Endothelial cell of hepatic sinusoid (primary cell): ENCODE results near the gene HNRNPK.

Source experiments
- in situ Hi-C: cut with HindIII; loops from 2 replicates; pipeline ENCODE4 v1.10.0; 2017; ENCODE audit warnings: low sequenced_read_pairs

Gene HNRNPK

GRCh38 chr9:83936523-83936922 is 43.5 kb downstream of the HNRNPK start:
- in situ Hi-C loops, result loop anchor here (25.0 kb wide), 2 partner anchors 226 to 326 kb away; no protein-coding TSS in a partner anchor

- in situ Hi-C loops, result loop anchor here (25.0 kb wide), 2 partner anchors 227 to 327 kb away; no protein-coding TSS in a partner anchor
Observed at GRCh38 chr9:83935276-83935935, 44.6 kb downstream of the HNRNPK start.

GRCh38 chr9:83934569-83935275 is 45.3 kb downstream of the HNRNPK start:
- in situ Hi-C loops, result loop anchor here (25.0 kb wide), 2 partner anchors 228 to 328 kb away; no protein-coding TSS in a partner anchor

GRCh38 chr9:83933790-83934189 is 46.2 kb downstream of the HNRNPK start:
- in situ Hi-C loops, result loop anchor here (25.0 kb wide), 2 partner anchors 229 to 329 kb away; no protein-coding TSS in a partner anchor

GRCh38 chr9:83932851-83933250 is 47.2 kb downstream of the HNRNPK start:
- in situ Hi-C loops, result loop anchor here (25.0 kb wide), 2 partner anchors 229 to 329 kb away; no protein-coding TSS in a partner anchor

- in situ Hi-C loops, result loop anchor here (25.0 kb wide), 2 partner anchors 230 to 330 kb away; no protein-coding TSS in a partner anchor
Observed at GRCh38 chr9:83932011-83932410, 48.0 kb downstream of the HNRNPK start.

GRCh38 chr9:83930881-83931280 is 49.1 kb downstream of the HNRNPK start:
- in situ Hi-C loops, result loop anchor here (25.0 kb wide), 2 partner anchors 231 to 331 kb away; no protein-coding TSS in a partner anchor

- in situ Hi-C loops, result loop anchor here (25.0 kb wide), 2 partner anchors 235 to 335 kb away; no protein-coding TSS in a partner anchor
Observed at GRCh38 chr9:83927591-83927990, 52.4 kb downstream of the HNRNPK start.

GRCh38 chr9:83920927-83921707 is 58.9 kb downstream of the HNRNPK start, which contains the start of gene KIF27:
TSS of gene KIF27 (minus strand) at chr9:83921432. CDS start at chr9:83915591, 5,841 bp downstream.
- in situ Hi-C loops, result no loop called here

- in situ Hi-C loops, result no loop called here
Observed at GRCh38 chr9:83920469-83920926, 59.5 kb downstream of the HNRNPK start.

- in situ Hi-C loops, result no loop called here
Observed at GRCh38 chr9:83919111-83919510, 60.9 kb downstream of the HNRNPK start.
